ENCODE data around the gene ABI3.

DNA sequence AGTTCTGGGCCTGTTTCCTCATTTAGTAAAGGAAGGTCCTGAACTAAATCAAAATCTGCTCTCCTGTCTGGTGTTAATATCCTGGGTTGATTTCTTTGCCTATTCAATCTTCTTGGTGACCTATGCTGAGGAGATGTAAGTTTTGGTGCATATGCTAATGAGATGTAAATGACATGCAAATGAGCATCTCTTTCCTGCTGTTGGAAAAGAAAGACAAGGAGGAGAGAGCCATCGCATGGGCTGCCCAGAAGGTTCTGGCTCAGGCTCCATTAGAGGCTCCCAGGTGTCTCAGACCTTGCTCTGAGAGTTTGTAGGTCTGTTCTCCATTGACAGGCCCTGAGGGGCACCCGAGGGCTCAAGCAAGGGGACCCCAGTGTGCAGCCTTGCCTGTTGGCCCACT lies 3.3 kb downstream of the ABI3 start:
- no peak for TF ChIP-seq POLR2A (IDR thresholded peaks at IDR 0.05)
- TF ChIP-seq, protein P1, sequence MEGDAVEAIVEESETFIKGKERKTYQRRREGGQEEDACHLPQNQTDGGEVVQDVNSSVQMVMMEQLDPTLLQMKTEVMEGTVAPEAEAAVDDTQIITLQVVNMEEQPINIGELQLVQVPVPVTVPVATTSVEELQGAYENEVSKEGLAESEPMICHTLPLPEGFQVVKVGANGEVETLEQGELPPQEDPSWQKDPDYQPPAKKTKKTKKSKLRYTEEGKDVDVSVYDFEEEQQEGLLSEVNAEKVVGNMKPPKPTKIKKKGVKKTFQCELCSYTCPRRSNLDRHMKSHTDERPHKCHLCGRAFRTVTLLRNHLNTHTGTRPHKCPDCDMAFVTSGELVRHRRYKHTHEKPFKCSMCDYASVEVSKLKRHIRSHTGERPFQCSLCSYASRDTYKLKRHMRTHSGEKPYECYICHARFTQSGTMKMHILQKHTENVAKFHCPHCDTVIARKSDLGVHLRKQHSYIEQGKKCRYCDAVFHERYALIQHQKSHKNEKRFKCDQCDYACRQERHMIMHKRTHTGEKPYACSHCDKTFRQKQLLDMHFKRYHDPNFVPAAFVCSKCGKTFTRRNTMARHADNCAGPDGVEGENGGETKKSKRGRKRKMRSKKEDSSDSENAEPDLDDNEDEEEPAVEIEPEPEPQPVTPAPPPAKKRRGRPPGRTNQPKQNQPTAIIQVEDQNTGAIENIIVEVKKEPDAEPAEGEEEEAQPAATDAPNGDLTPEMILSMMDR (IDR thresholded peaks at IDR 0.05), result no peak

Measured in esophagus squamous epithelium (tissue), 4 donors.